Ureter (tissue), 1 donor: ENCODE measurements around the gene OR2AT4. TPM values are rescaled to one million over a fixed set of nuclear protein-coding genes. Genes with fewer than 3 reads are reported as not detected.
"Not testable (repeated sequence)": the region's sequence is repeated elsewhere in the genome, so short reads cannot be mapped to it uniquely, and the experiment has no call there.

Experiments used
- DNase-seq: peaks from one replicate; pipeline ENCODE4 v3.0.0-alpha.2; 2020; ENCODE audit warnings: low spot score
- total RNA-seq: library from RNA; stranded (reverse); gene quantifications from one replicate; pipeline ENCODE4 v1.2.4, GENCODE V29; 2023
- donor health status: DM: yes; HTN: yes; CAD: no.

OR2AT4 gene
- total RNA-seq = not detected

DNA sequence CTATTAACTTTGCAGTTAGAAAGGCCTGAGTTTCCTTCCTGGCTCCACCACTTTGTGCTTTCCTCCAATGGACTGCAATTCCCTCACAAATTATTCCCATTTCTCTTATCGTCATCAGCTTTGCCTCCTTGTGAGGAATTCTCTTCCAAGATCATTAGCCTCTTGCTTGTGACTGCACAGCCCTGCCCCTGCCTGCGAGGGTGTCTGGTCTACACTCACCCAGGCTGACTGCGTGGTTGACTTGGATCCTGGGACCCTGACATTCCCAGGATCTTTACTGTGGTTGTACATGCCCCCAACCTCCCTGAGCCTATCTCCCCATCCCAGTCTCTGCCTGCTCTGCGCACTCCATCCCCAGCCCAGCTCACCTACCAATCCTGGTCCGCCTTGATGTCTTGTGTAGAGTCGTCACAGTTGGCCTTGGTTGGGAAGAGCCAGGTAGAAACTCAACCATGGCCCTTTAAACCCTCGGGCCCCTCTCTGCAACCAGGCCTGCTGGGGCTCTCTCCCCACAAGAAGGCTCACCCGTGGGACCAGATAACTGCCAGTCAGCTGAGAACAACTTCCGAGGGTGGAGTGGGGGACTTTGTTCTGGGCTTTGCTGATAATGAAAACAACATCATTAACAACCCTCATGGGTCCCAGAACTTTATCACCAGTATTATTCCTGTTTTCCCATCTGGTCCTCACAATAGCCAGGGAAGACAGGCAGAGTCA is at the start of gene OR2AT4:
OR2AT4 (minus strand) TSS at position 421 of the 717 bp plus-strand sequence.
- no peak for DNase-seq

DNA sequence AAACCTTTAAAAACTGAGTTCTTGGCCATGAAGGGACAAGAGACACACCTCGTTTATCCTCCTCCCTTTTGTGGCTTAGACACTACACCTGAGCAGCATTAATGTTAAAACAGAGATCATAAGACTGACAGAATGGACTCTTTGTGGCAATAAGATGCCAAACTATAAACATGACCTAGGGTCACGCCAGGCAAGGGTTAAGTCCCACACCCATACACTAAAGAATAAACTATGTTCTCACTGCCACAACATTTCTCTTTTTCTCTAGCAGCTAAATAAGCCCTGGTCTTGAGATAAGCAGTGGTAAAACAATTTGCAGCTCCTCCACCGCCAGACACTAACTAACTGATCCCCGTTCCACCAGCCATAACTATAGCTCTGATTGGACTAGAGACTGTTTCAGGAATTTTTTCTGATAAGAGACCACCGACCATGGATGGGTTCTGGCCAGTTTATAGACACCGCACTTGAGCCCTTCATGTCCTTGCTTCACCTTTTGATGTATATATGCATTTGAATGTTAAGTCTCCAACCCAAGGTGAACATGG is 49.4 kb upstream of the OR2AT4 start:
- no peak for DNase-seq

DNA sequence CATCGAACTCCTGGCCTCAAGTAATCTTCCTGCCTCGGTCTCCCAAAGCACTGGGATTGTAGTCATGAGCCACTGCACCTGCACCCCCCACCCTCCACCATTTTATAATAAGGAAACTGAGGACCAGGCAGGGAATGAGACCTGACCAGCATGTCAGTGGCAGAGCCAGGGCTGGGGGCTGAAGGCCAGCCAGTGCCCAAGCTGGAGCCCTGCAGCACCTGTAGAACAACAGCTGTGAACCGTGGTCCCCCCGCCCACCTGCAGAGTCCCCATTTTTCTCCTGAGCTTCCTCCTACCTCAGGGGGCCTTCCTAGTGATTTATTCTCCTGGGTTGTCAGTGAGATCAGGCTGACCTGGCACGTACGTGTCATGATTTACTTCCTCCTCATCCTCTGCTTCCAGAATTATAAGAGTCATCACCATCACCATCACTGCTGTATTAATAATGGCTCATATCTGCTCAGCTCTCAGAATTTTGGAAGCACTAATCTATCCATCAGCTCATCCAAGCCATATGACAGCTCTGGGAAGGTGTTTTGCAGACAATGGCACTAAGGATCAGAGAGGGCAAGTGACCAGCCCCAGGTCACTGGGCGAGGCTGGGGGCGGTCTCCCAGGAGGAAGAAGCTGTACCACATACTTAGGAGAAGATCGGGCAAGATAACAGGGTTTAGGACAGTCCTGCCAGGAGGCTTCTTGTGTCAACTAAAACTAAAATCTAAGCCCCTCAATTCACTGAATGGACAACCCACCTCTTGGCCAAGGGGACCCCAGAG is 48.7 kb upstream of the OR2AT4 start:
- no peak for DNase-seq

DNA sequence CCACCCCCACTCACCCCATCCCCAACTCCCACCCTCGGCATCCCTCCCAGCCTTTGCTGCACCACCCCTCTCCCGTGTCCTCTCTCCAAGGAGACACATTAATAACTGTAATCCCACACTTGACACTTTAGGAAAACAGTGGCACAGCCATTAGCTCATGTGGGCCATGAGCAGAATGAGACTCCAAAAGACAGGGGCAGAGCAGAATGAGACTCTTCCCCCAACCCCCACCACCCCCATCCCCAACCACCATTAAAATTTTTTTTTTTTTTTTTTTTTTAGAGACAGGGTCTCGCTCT is 48.0 kb upstream of the OR2AT4 start:
- no peak for DNase-seq

DNA sequence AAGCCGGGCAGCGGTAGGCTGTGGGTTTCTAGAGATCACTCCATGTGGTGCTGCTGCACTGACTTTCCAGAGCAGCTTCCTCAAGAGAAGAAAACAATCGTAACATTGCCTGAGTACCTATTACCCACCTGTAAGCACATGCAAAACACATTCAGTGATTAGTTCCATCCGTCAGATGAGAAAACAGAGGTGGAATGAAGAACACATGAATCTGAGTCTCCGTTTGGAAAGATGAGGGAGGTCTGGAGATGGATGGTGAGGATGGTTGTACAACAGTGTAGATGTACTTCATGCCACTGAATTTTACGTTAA is 46.7 kb upstream of the OR2AT4 start:
- DNase-seq = no peak

DNA sequence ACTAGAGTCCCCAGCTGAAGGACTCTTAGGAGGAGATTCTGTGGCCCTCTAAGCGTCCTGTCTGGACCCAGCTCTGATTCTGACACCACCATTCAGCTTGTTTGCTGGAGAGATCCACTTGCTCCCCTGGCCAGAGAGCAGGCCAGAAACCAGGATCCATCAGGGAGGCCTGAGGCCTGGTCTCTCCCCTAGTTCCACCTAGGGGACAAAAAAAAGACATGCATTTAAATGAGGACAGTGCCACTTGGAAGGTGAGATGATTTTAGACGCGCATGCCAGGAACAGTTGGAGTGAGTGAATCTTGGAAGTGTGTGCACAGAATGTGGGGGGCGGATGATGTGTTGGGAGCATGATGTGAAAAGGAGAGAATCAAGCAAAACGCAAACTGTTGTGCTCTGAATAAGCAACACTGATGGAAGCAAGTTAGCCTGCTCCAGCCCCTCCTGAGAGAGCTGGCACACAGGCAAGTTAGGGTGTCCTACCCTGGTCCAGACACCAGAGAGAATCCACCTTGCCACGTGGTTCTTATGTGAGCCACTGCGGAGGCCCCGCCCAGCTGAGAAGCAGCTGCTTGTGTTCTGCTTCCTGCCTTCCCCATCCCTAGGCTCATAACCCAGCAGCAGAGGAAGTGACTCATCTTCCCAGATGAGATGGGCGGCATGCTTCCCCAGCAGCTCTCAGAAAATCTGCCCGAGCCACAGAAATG is 46.2 kb upstream of the OR2AT4 start:
- peak; percentile 76 for DNase-seq

DNA sequence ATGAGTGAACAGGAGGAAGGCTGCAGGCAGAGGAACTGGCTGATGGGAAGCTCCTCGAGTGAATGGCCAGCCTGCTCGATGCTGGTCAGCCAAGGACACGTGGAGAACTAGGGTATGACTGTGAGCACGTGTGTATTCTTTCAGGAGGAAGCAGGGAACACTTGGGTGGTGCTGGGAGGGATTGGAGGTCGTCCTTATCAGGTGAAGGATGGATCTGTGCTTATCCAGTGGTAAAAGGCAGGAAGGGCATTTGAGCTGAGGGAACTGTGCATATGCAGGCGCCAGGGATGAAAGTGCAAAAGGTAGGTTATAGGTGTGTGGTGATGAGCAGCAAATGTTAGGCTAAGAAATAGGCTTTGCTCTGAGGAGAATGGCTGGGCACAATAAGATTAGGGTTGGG is 44.5 kb upstream of the OR2AT4 start:
- DNase-seq = no peak

DNA sequence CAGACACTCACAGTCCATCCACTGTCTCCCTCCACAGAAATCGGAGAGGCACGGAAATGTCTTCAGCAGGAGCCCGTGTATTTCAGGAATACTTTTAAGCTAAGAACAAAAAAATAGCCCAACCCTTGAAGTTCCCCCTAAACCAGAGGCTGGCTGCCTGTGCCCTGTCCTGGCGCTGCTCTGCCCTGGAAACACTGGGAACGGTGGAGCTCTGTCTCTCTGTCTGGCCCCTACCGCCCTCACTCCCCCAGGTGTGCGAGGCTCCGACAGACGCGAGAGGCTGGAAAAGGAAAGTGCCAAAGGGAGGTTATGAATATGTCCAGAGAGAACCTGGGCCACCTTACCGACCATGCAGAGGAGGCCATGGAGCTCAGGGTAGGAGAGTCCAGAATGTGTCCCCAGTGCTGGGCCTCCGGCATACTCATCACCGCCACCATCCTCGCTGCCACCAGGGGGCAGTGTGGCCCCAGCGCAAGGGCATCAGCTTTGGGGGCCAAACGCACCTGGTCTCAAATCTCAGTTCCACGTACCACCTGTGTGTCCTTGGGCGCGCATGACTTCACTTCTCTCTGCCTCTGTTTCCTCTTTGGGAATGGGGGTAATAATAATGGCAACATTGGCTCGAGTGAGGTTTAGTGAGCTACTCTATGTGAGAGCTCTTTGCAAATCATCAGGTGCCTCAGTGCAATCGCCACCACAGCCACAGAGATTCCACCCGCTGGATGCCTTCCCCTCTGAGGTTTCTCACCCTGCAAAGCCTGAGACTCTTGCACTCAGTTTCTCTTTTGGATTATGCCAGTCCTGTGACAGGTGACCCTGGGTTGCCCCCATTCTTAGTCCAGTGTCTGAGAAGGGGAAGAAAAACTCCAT is 43.8 kb upstream of the OR2AT4 start:
- peak; percentile 59 for DNase-seq

DNA sequence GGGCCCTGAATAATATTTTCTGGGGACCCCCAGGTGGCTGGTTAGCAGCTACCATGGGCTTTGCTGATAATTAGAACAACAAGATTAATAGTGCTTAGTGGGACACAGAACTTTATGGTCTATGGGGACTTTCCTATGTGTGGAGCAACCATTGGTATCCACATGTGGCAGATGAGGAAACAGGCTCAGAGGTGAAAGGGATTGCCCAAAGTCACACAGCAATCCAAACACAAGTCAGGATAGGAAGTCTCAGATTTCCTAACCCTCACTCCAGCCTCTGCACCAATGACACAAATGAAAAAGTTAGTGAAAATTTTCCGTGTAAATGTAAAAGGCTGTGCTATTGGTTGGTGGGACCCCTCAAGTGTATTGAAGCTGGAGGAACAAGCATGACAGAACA is 39.0 kb upstream of the OR2AT4 start:
- DNase-seq = no peak

DNA sequence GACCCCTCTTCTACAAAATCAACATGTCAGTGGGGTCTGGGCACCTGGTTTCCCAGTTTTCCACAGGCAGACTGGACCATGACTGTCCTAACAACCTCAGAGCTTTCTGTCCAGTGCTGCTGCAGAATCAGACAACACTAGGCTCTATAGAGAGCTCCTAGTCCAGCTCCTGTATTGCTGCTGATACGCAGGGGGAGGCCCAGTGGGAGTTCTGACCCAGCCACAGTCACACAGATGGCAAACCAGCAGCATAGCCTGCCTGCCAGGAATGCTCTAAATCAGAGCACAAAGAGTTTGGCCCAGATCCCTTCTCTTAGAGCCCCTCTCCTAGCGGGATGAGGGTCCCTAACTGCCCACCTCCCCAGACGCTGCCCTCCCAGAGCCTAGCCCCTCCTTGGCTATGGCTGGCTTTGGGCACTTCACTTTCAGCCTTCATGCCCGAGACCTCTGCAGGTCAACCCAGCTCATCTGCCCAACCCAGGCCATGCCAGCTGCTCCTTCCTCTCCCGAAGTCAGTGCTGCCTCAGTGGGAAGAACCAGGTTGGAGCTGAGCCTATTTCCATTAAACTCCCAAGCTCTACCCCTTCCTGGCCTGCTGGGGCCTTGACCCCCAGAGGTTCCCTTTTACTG is 38.5 kb upstream of the OR2AT4 start:
- DNase-seq = no peak

DNA sequence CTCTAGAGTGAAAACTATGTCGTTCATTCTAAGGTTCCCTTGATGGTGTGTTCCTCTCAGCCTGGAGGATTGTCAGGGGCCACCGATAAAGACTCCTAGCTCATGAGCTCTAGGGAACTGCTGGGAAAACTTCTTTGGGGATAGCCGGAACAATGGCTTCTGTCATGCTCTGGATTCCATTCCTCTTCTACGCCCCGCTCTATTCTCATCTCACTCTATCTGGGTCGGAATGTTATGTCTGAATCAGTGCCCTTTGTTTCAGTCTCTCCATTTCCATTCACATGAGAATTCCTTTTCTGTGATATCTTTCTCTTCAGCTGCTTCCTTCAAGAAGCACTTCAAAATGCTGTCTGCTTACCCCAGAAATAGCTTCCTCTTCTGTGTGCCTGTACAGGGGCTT is 37.3 kb upstream of the OR2AT4 start:
- no peak for DNase-seq

DNA sequence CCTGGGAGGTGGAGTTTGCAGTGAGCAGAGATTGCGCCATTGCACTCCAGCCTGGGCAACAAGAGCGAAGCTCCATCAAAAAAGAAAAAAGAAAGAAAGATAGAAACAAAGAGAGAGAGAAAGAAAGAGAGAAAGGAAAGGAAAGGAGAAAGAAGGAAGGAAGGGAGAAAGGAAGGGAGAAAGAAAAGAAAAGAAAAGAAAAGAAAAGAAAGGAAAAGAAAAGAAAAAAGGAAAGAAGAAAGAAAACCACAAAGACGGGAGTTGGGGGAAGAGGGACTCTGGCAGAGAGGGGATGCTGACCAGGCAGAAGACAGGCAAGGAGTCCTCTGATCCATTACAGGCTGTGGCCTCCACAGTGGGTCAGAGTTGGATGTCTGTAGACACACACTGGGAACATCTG is 35.4 kb upstream of the OR2AT4 start:
- DNase-seq = no peak

DNA sequence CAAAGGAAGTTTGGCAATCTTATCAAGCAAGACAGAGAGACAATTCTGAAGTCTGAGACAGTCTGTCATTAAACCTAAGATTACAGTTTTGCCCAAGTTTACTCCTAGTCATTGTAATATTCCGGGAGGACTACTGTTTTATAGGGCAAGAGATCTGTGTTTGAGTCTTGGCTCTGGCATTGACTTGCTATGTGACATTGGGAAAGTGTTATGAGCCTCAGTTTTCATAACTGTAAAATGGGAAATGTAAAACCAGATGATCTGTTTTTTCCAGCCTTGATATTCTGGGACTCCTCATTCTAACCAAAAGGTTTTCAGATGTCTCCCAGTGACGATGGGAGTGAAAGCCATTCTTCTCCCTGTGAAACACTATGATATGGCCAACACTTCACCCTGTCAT is 29.9 kb upstream of the OR2AT4 start:
- DNase-seq = no peak

DNA sequence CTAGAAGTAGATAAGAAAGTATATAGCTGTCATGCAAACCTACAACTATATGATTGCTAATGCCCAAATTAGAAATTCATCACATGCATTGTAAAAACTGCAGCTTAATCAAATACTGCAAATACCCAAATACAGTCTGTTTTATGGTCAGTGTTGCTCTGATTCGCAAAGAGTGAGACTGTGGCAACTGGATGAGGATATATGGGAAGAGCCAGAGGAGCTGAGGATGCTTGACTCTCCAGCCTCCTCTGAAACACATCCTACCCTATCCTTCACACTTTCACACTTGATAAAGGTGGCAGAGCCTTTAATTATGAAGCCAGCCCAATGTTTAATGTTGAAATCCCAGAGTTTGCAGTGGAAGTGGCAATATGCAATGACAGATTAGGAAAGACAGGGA is 21.9 kb upstream of the OR2AT4 start:
- DNase-seq = no peak

DNA sequence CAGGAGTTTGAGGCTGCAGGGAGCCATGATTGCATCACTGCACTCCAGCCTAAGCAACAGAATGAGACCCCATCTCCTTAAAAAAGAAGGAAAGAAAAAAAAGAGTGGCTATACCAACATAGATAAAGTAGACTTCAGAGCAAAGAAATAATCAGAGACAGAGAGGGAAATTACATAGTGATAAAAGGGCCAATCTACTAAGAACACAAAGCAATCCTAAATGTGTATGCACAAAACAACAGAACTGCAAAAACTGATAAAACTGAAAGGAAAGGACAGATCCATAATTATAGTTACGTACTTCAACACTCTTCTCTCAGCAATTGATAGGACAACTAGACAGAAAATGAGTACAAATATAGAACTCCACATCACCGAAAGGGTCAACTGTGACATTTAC is 17.8 kb upstream of the OR2AT4 start:
- no peak for DNase-seq

DNA sequence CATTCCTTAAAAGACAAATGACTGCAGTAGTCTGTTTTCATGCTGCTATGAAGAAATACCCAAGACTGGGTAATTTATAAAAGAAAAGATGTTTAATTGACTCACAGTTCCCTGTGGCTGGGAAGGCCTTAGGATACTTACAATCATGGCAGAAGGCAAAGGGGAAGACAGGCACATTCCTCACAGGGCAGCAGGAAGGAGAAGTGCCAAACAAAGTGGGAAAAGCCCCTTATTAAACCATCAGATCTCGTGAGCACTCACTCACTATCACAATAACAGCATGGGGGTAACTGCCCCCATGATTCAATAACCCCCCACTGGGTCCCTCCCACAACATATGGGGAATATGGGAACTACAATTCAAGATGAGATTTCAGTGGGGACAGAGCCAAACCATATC is 16.4 kb upstream of the OR2AT4 start:
- no peak for DNase-seq

DNA sequence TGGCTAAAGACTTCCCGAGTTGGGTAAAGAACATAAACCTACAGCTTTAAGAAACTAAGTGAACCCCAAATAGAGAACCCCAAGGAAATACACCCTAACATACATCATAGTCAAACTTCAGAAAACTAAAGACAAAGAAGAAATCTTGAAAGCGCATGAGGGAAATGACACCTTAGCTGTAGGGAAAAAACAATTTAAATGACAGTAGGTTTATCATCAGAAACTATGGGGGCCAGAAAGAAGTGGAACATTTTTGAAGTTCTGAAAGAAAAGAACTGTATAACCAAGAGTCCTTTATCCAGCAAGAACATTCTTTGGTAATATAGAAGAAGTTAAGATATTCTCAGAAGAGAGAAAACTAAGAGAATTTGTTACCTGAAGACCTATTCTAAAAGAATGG is 15.5 kb upstream of the OR2AT4 start:
- no peak for DNase-seq

DNA sequence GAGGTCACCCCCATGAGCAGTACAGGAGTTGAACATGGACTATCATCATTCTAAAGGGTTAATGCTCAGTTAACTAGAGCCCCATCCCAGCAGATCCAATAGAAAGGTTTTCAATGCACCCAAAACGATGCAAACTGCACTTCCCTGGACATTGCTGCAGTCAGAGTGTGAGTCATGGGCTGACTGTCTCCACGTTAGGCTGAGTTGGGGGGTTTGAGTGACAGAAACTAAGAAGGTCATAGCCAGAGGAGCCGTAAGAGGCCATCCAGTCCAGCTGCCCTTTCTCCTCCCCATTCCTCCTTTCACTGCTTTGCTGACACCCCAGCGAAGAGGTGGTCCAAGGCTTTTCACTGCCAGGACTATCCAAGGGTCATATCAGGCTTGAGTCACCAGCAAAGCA is 10.5 kb upstream of the OR2AT4 start:
- DNase-seq = no peak

DNA sequence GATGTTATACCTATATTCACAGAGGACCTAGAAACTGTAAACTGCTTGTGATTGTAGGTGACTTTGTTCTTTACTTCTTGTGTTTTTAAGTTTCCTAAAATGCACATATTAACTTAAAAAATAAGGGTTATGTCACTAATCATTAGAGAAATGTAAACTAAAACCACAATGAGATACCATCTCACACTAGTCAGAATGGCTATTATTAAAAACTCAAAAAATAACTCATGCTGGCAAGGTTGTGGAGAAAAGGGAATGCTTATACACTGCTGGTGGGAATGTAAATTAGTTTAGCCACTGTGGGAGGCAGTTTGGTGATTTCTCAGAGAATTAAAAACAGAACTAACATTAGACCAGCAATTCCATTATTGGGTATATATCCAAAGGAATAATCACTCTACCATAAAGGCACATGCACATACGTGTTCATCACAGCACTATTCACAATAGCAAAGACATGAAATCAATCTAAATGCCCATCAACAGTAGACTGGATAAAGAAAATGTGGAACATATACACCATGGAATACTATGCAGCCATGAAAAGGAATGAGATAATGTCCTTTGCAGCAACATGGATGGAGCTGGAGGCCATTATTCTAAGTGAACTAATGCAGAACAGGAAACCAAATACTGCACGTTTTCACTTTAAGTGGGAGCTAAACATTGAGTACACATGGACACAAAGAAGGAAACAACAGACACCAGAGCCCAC is 9.4 kb upstream of the OR2AT4 start:
- not testable (repeated sequence) for DNase-seq

DNA sequence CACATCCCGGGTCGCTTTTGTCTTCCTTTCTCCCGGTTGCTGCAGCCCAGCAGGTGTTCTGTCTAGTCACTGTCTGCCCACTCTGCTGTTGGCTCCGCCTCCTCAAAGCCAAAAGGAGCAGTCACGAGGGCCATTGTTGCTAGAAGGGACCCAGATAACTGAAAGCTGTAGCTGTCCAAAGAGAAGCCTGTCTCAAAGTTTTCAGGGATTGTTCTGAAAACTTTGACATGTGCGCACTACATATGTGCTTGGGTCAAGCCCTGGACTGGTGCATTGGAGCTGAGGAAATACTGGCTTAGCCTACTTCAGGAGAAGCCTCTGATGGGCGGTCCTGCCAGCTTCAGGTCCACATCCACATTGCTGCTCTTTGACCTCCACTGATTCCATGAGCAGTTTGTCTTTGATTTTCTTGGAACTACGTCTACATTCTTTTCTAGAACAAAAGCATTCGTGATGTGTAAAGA is 8.8 kb upstream of the OR2AT4 start:
- no peak for DNase-seq
